T-helper 2 cell treated with Interferon-gamma antibody and Interleukin-4, amounts not matched to agents 100 ng/mL and 5 ng/mL, for 36 hours (primary cell): Measurements from ENCODE around the gene TAS2R41. TPM values are rescaled to one million over a fixed set of nuclear protein-coding genes. Genes with fewer than 3 reads are reported as not detected.
"Not testable (repeated sequence)": the region's sequence is repeated elsewhere in the genome, so short reads cannot be mapped to it uniquely, and the experiment has no call there.

ENCODE experiments used
- intact Hi-C: fragments of 100-400 bp; cut with micrococcal nuclease; formaldehyde crosslinking; loops from one replicate; pipeline ENCODE4 v1.15.1; 2023
- total RNA-seq: library from RNA; stranded (reverse); gene quantifications from 2 replicates; pipeline ENCODE4 v1.2.3, GENCODE V29; 2022

Gene TAS2R41
- total RNA-seq, 1 donor from 2014 or later: not detected

GRCh38 chr7:143456992-143457793 lies 20.5 kb upstream of the TAS2R41 start:
- intact Hi-C loops: no loop called here

DNA sequence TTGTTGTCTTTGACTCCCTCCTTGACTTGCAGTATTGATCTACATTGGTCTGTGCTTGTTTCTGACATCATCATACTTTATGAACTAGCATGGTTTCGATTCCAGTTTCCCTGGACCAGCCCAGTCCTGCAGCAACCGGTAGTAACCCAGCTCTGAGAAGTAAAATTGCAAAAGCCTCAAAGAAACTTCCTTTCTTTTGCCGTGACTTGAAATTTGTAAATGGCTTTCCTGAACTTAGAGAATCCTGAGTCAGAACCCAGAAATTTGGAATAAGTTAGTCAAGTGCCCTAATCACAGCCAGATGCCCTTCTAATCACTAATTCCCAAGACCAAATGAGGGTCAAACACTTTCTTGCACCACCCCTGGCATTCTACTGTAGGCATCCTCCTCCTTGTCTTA lies 19.4 kb upstream of the TAS2R41 start:
- intact Hi-C loops: no loop called here

GRCh38 chr7:143458681-143459080 lies 19.0 kb upstream of the TAS2R41 start:
- intact Hi-C loops: no loop called here

DNA sequence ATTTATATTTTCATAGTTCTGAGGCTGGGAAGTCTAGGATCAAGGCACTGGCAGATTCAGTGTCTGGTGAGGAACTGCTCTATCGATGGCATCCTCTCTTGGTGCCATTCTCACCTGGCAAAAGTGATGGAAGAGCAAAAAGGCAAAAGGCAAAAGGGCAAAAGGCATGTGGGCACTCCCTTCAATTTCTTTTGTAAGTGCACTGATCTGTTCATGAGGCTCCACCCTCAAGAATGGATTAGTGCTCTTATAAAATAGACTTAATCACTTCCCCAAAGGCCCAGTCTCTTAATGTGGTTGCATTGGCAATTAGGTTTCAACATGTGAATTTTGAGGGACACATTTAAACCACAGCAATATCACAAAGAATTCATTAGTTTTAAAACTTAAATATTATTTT lies 18.3 kb upstream of the TAS2R41 start:
- intact Hi-C loops: no loop called here

- intact Hi-C loops: no loop called here
Observed at GRCh38 chr7:143460271-143460979, 17.2 kb upstream of the TAS2R41 start.

GRCh38 chr7:143462045-143462444 lies 15.6 kb upstream of the TAS2R41 start:
- intact Hi-C loops: no loop called here

- intact Hi-C loops: no loop called here
Observed at GRCh38 chr7:143463556-143463955, 14.1 kb upstream of the TAS2R41 start.

DNA sequence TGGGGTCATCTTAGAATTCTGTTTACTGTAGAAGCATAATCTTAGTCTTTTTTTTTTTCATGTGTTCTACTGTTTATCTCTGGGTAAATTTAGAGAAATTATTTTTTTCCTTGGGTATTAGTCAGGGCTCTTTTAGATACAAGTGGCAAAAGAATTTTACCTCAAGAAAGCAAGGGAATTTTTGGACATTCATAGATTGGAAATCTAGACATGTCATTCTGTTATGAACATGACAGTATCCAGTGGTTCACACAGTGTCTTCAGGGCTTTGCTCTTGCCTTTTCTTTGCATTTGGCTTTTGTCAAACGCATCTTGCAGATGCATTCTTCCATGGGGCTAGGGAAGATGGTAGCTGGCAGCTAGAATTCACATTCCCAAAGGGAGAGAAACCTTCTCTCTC lies 13.7 kb upstream of the TAS2R41 start:
- intact Hi-C loops: no loop called here

- intact Hi-C loops: no loop called here
Observed at GRCh38 chr7:143467724-143468123, 9.9 kb upstream of the TAS2R41 start.

DNA sequence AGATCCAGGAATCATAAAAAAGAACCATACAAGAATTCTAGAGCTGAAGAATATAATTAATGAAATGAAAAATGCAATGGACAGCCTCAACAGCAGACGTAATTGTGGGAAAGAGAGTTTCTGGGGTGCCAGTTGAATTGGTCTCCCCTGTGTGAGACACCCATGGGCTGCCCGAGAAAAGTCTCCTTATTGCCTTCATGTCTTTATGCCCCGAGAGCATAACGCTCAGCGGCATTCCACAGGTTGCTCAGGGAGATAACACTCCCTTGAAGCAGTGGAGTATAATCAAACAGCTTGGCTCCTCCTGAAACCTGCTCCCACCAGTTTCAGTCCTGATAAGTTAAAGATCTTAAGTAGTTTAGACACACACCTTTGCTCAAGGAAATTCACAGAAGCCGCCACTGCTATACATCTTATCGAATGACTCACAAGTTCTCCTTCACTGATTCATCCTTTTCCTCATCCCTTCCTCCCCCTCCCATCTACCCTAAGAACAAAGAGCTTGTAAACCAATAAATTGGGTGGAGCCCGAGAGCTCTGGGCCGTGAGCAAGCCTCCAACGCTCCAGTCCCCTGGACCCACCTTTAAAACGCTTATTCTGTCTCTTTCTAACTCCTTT lies 5.5 kb upstream of the TAS2R41 start:
- intact Hi-C loops: not testable (repeated sequence)

- intact Hi-C loops: no loop called here
Observed at GRCh38 chr7:143479055-143479766, 1.5 kb downstream of the TAS2R41 start.

GRCh38 chr7:143480501-143480900 lies 2.8 kb downstream of the TAS2R41 start:
- intact Hi-C loops: no loop called here

DNA sequence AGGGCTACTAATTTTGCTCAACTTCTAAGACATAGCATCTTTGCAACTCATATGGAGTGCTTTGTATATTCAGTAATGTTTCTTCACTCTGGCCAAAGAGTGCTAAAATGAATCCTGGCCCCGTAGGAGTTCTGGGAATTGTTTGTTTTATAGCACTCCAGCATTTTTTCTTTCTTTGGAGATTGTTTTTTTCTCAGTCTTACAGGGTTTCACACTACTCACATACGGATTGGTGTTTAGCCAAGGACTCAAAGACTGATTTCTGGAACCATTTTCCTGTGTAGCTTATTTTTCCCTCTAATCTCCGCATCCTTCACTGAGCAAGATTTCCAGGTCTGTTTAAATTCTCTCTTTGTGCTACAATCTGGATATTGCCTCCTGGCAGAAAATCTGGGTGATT lies 6.4 kb downstream of the TAS2R41 start:
- intact Hi-C loops: no loop called here

DNA sequence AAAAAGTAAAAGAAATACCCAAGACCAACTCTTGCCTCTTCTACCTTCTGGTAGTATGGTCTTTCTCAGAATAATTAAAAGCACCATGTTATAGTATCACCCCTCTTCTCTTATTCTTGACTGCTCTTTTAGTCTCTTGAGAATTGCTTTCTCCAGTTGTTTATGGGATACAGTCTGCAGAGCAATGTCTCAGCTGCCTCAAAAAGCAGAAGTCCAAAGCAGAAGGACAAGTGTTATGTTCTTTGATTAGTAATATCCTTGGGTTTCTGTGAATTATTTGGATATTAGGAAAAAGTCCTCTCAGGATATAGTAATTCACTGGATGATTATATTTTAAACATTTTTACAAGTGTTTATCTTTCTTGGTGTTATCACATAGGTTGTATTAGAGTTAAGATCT lies 7.4 kb downstream of the TAS2R41 start:
- intact Hi-C loops: no loop called here

- intact Hi-C loops: no loop called here
Observed at GRCh38 chr7:143485500-143485899, 7.8 kb downstream of the TAS2R41 start.

DNA sequence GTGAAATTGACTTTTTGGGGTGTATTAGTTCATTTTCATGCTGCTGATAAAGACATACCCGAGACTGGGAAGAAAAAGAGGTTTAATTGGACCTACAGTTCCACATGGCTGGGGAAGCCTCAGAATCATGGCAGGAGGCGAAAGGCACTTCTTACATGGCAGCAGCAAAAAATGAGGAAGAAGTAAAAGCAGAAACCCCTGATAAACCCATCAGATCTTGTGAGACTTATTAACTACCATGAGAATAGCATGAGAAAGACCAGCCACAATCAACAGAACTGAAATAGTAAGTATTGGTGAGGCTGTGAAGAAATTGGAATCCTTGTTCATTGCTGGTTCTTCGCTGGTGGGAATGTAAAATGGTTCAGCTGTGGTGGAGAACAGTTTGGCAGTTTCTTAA lies 8.6 kb downstream of the TAS2R41 start:
- intact Hi-C loops: not testable (repeated sequence)

GRCh38 chr7:143487061-143487460 lies 9.4 kb downstream of the TAS2R41 start:
- intact Hi-C loops: no loop called here

DNA sequence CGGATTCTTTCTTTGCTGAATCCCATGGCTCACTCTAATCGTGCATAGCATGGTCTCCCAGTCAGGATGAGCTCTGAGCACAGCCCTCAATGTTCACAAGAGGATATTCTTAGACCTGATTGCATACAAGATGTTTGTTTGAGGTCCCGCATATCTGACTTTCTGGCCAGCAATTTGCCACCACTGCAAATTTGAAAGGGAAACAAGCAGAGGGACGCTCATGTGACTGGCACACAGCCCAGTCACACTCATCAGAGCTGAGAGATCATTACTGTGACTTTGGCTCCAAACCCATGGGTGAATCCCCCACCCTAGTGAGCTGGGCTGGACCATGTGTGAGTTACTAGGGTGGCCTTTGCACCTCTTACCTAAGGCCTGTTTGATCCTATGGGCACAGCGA lies 9.9 kb downstream of the TAS2R41 start:
- intact Hi-C loops: no loop called here

- intact Hi-C loops: no loop called here
Observed at GRCh38 chr7:143490717-143491306, 13.1 kb downstream of the TAS2R41 start.

DNA sequence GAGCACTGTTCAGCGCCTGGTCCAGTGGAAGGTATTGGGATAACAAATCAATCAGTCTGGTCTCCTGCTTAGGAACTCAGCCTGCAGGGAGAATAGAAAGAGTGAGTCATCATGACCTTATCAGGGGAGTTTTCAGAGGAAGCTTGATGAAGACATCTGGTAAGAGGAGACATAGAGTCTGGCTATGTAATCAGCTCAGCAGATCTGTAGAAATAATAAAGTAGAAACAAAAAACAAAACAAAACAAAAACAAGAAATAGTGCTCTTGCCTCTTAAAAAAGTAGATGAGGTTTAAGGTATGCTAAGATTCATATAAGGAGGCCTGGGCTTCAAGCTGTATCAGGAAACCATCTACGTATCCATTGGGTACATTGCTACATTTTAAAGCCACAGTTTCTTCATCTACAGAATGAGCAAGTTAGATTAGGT lies 14.4 kb downstream of the TAS2R41 start:
- intact Hi-C loops: no loop called here
